GM21723 (cell line): ENCODE results near the gene CEP192.
"Not testable (repeated sequence)": the region's sequence is repeated elsewhere in the genome, so short reads cannot be mapped to it uniquely, and the experiment has no call there.

ENCODE experiments used
- ATAC-seq: cut with Tn5 transposase; IDR thresholded peaks from one replicate; pipeline ENCODE4 v1.9.1; 2021; ENCODE audit warnings: mild to moderate bottlenecking, moderate library complexity; ENCODE audit not compliant: unreplicated experiment

The CEP192 gene

GRCh38 chr18:13022644-13023043 is 31.5 kb downstream of the CEP192 start:
- no peak for ATAC-seq

DNA sequence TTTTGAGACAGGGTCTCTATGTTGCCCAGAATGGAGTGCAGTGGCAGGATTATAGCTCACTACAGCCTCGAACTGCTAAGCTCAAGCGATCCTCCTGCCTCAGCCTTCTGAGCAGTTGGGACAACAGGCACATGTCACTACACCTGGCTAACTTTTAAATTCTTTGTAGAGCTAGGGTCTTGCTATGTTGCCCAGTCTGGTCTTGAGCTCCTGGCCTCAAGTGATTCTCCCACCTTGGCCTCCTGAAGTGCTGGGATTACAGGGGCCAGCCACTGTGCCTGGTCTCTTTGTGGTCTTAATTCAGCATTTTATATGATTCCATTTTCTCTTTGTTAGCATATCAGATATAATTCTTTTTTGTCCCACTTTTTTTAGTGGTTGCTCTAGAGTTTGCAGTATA is 34.1 kb downstream of the CEP192 start:
- ATAC-seq: no peak

DNA sequence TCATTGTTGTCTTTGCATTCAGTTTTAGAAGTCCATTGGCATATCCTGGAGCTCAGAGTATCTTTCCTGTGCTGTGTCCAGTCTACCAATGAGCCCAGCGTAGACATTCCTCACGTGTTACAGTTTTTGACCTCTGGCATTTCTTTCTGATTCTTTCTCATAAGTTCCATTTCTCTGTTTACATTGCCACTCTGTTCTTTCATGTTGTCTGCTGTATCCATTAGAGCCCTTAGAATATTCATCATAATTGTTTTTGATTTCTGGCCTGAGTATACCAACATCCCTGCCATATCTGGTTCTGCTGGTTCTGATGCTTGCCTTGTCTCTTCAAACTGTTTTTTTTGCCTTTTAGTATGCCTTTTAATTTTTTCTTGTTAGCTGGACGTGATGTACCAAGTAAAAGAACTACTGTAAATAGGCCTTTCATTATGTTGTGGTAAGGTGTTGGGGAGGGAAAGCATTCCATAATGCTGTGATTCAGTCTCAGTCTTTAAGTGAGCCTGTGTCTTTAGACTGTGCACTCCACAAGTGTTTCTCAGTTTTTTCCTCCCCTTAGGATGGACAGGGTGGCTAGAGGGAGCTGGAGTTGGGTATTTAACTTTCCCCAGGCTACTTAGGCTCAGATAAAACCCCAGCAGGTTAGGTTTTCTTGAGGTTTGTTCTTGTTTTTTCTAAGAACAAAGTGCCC is 35.6 kb downstream of the CEP192 start:
- no peak for ATAC-seq

GRCh38 chr18:13028869-13029268 is 37.7 kb downstream of the CEP192 start:
- no peak for ATAC-seq

- ATAC-seq: no peak
These were observed 41.0 kb downstream of the CEP192 start for GRCh38 chr18:13032173-13032572.

DNA sequence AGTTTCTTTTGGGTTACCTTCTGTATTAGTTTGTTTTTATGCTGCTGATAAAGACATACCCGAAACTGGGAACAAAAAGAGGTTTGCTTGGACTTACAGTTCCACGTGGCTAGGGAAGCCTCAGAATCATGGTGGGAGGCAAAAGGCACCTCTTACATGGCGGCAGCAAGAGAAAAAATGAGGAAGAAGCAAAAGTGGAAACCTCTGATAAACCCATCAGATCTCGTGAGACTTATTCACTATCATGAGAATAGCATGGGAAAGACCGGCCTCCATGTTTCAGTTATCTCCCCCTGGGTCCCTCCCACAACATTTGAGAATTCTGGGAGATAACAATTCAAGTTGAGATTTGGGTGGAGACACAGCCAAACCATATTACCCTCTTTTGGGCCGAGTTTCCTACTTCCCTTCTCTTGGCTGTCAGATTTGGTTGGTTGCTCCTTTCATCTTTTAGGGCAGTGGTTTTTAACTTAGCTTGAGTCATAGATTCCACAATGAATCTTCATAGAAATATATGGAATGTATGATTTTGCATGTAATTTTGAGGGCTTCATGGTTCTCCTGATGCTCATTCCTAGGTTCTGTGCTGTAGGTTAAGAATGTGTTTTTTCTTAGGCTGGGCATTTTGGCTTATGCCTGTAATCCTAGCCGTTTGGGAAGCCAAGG is 44.2 kb downstream of the CEP192 start:
- no peak for ATAC-seq

DNA sequence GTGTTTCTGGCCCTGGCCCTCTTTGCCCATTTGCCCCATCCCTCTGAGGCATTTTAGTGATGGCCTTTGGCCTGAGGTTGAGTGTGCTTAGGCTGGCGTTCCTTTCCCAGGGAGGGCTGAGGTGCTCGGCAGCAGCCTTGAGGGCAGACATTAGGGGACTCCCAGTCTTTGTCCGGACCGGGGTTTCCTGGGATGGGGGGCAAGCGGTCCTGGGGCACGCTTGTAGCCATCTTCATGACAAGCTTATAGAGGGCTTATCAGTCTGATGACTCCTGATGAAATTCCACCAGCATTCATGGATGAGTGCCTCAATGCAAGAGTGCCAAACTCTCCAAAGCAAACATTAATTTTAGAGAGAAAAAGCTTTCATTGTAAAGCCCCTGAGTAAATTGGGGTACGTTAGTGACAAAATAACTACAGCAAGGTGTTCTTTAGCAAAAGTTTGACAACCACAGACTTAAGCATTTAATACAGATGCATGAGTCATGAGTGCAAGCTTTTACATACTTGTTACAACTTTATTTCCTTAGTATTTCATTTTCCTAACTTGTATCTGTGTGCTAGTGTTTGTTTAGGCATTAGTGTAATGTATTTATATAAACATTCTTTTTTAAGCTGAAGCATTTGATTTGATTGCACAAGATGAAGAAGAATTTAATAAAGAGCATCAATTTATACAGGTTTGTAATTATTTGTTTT is 45.6 kb downstream of the CEP192 start:
- ATAC-seq: no peak

DNA sequence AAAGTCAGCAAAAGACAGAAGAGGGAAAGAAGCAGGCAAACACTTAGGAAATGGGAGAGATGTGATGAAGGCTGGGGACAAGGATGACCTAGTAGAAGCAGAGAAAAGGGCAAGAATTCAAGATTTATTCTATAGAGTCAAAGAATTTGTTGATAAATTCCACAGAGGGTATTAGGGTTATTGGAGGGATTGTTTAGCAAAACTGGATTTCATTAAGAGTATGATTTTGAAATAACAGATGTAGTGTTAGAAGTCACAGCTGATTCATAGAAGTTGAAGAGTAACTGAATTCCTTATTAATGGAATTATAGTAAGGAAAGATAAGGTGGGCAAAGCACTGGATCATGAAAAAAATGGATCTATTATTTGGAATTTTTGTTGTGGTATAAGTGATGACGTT is 48.6 kb downstream of the CEP192 start:
- ATAC-seq: no peak

DNA sequence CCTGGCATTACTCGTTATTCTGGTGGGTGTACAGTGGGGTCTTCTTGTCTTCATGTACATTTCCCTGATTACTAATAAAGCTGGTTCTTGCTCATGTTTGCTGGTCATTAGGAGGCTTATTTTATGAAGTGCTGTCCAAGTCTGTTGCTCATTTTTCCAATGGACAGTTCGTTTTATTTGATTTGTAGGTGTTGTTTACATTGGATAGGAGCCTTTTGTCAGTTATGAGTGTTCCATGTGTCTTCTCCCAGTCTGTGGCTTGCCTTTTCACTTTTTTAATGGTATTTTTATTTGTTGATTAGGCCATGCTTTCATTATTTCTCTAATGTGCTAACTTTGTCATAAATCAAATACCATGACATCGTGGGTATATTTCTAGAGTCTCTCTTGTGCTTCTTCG is 51.9 kb downstream of the CEP192 start:
- no peak for ATAC-seq

- no peak for ATAC-seq
These were observed 57.0 kb downstream of the CEP192 start for GRCh38 chr18:13048061-13048595.

DNA sequence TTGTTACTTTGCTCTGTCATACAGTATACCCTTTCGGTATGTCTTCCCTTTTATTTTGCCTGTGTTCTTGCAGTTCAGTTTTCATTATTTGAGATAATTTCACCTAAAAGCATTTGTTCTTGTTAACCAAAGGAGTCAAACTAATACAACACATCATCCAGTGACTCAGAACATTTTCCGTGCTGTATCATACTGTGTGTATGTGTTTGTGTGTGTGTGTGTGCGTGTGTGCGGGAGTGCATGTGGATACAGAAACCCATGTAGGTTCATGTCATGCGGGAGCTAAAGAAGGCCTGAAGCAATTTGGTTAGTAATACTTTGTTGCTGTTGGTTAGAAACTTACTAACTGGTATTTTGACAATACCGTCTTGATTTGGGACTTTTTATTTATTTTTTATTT is 60.0 kb downstream of the CEP192 start:
- no peak for ATAC-seq

GRCh38 chr18:13051950-13052349 is 60.8 kb downstream of the CEP192 start:
- no peak for ATAC-seq

- no peak for ATAC-seq
These were observed 63.2 kb downstream of the CEP192 start for GRCh38 chr18:13054336-13054735.

DNA sequence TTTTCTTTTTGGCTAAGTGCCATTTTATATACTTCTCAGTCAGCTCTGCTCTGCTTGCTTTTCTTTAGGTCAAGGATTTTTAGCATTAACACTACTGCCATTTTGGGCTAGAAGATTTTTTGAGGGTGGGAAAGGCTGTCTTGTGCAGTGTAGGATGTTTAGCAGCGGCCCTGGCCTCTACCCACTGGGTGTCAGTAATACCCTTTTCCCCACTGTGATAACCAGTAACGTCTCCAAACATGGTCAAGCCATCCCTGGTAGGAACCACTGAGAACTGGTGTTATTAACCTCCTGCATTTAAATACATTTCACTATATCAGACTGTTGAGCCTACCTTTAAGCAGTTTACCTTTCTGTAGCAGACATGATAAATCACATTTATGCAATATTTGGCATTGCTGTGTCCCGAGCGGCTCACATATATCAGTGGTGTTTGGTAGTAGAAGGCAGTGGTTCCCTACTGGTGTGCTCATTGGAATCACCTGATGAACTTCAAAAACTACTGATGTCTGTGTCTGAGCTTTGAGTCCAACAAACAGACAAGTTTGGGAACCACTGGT is 70.5 kb downstream of the CEP192 start:
- no peak for ATAC-seq

- no peak for ATAC-seq
These were observed 76.0 kb downstream of the CEP192 start for GRCh38 chr18:13067124-13067523.

DNA sequence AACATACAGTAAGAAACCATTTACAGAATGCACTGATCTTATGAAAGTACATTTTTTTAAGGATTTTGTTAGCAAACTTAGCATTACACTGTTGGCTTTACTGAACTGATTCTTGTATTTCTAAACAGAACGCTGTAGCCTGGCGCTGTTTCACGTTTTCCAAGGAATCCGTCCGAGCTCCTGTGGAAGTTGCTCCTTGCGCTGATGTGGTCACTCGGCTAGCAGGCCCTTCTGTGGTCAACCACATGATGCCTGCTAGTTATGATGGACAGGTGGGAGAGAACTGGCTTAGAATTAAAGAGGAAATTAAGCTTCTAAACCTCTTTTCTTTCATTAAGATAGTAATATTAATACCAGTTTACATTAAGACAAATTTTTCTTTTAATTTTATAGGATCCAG is 76.8 kb downstream of the CEP192 start:
- no peak for ATAC-seq

DNA sequence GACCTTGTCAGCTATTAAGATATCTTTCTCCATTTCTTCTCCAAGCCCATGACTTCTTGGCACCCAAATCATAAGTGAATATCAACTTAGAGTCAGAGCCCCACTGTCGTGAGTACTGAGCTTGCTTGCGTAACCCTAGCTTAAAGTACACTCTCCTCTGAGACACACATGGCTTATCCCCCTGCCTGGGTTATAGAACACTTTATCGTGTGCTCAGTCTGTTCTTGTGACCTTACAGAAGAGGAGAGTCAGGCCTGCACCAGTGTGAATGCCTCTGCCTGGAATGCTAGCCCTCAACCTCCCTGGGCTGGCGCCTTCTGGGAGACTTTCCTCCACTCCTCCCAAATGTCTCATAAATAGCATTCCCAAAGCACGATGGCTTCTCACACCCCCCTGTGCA is 79.3 kb downstream of the CEP192 start:
- ATAC-seq: no peak

DNA sequence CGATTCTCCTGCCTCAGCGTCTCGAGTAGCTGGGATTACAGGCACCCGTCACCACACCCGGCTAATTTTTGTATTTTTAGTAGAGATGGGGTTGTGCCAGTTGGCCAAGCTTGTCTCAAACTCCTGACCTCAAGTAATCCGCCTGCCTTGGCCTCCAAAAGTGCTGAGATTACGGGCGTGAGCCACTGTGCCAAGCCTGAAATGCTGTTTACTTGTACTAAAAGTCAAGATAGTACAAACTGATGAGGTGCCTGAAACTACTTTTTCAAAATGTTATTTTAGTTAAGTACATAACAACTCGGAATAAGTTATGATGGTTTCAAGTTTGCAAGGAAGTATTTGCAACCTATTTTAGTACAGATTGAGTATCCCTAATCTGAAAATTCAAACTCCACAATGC is 85.7 kb downstream of the CEP192 start:
- no peak for ATAC-seq

DNA sequence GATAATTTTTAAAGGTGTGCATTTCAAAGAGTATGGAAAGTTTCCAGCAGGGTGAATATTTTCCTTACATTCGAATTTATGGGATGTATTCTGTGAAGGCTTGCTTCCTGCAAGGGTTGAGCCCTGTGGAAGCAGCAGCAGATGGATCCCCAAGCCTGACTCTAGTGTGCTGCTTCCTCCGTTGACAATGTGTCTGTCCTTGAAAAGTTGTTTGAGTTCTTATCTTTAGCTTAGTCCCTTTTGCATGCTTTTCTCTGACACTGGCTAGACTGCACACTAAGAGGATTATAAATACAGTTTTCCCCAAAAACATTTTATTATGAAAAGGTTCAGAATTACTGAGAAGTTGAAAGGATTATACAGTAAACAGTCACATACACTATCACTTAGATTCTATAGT is 86.3 kb downstream of the CEP192 start:
- ATAC-seq: no peak

- ATAC-seq: not testable (repeated sequence)
These were observed 86.9 kb downstream of the CEP192 start for GRCh38 chr18:13078065-13078464.

DNA sequence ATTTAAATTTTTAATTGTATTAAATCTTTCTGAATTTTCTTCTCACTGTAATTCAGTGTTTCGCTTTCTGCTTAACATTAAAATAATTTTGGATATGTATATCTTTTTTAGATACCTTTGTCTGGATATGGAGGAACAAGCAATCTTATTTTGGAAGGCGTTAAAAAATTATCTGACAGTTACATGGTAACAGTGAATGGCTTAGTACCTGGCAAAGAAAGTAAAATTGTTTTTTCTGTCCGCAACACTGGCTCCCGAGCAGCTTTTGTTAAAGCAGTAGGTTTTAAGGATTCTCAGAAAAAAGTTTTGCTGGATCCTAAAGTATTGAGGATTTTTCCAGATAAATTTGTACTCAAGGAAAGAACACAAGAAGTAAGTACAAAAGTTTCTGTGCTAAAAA is 95.7 kb downstream of the CEP192 start:
- ATAC-seq: no peak

- ATAC-seq: no peak
These were observed 104.3 kb downstream of the CEP192 start for GRCh38 chr18:13095466-13095865.
